PC-9 (cell line): ENCODE data around the gene INPP5A. TPM values are rescaled to one million over a fixed set of nuclear protein-coding genes. Genes with fewer than 3 reads are reported as not detected.

Experiments used
- BruUV-seq: library from RNA; stranded (reverse); fragments of 400-500 nt; replicated peaks from 2 replicates; lab custom pipeline; 2021; lab: Mats Ljungman, UMichigan
- CTCF ChIA-PET: fragments of 300-600 bp; sonication (Branson Sonifier 250); formaldehyde crosslinking; loops from one replicate; lab custom pipeline; 2022; ENCODE audit warnings: antibody characterized with exemption; lab: Charles Lee
- POLR2A ChIA-PET: fragments of 300-600 bp; sonication (Branson Sonifier 250); formaldehyde crosslinking; loops from one replicate; lab custom pipeline; 2022; ENCODE audit warnings: antibody characterized with exemption; ENCODE audit not compliant: unreplicated experiment; lab: Charles Lee
- DNase-seq, 2 experiments: peaks; one replicate each; pipeline versions ENCODE4 v3.0.0 to v3.0.0-alpha.2; 2015 to 2022; ENCODE audit warnings: mixed read lengths in 1 of 2
- H2AFZ ChIP-seq: fragments of 200-600 bp; sonication (generic); 2 replicates; pipeline ENCODE4 v1.8.1; 2017; ENCODE audit warnings: antibody characterized with exemption
- H3F3A ChIP-seq: fragments of 200-600 bp; sonication (generic); 2 replicates; pipeline ENCODE4 v1.8.1; 2017; ENCODE audit warnings: antibody characterized with exemption, mild to moderate bottlenecking, low read depth; ENCODE audit not compliant: insufficient read depth
- H3K27ac ChIP-seq: fragments of 200-600 bp; sonication (generic); 2 replicates; pipeline ENCODE4 v1.6.1; 2016; ENCODE audit warnings: mixed run types
- H3K27me3 ChIP-seq: fragments of 200-600 bp; sonication (generic); 2 replicates; pipeline ENCODE4 v1.6.1; 2016; ENCODE audit warnings: low read depth, mixed run types; ENCODE audit not compliant: insufficient read depth
- H3K36me3 ChIP-seq: fragments of 200-600 bp; sonication (generic); 2 replicates; pipeline ENCODE4 v1.6.1; 2016; ENCODE audit warnings: low read depth, mixed run types
- H3K4me1 ChIP-seq: fragments of 200-600 bp; sonication (generic); replicated peaks from 2 replicates; pipeline ENCODE4 v1.6.1; 2016; ENCODE audit warnings: mixed run types; ENCODE audit not compliant: insufficient read depth
- H3K4me2 ChIP-seq: fragments of 200-600 bp; sonication (generic); 2 replicates; pipeline ENCODE4 v1.6.1; 2017; ENCODE audit warnings: mixed run types
- H3K4me3 ChIP-seq: fragments of 200-600 bp; sonication (generic); 2 replicates; pipeline ENCODE4 v1.6.1; 2016; ENCODE audit warnings: mixed run types
- H3K79me2 ChIP-seq: fragments of 200-600 bp; sonication (generic); 2 replicates; pipeline ENCODE4 v1.6.1; 2017; ENCODE audit warnings: low read depth, mixed run types
- H3K9me2 ChIP-seq: fragments of 200-600 bp; sonication (generic); 2 replicates; pipeline ENCODE4 v1.8.1; 2017; ENCODE audit warnings: mild to moderate bottlenecking; ENCODE audit not compliant: insufficient read depth
- H3K9me3 ChIP-seq: fragments of 200-600 bp; sonication (generic); 2 replicates; pipeline ENCODE4 v1.8.1; 2016; ENCODE audit warnings: low read depth; ENCODE audit not compliant: insufficient read depth
- H4K20me1 ChIP-seq: fragments of 200-600 bp; sonication (generic); 2 replicates; pipeline ENCODE4 v1.8.1; 2017; ENCODE audit not compliant: insufficient read depth
- CTCF ChIP-seq: fragments of 200-600 bp; sonication (generic); conservative IDR thresholded peaks from 2 replicates; pipeline ENCODE4 v1.6.1; 2017; ENCODE audit warnings: mixed run types, antibody characterized with exemption, mild to moderate bottlenecking, moderate library complexity
- EZH2 ChIP-seq: fragments of 200-600 bp; sonication (generic); IDR thresholded peaks from 2 replicates; pipeline ENCODE4 v1.8.0; 2017; ENCODE audit warnings: antibody characterized with exemption, low read depth
- intact Hi-C: fragments of 100-400 bp; cut with micrococcal nuclease; formaldehyde crosslinking; loops from one replicate; pipeline ENCODE4 v1.10.0; 2022; ENCODE audit not compliant: unreplicated experiment
- total RNA-seq: library from RNA; stranded (reverse); gene quantifications from 2 replicates; pipeline ENCODE4 v1.2.3, GENCODE V29; 2021

The INPP5A gene
- total RNA-seq, 1 experiment from 2014 or later, result 18.4 TPM

GRCh38 chr10:132514821-132515520 is 22.6 kb upstream of the INPP5A start:
- ChIA-PET CTCF (no interaction called here), POLR2A (no interaction called here)
- BruUV-seq, result no TSS peak
- intact Hi-C loops, result loop anchor here (5.0 kb wide), 1 partner anchor 58 kb away; no protein-coding TSS in a partner anchor
- Histone ChIP-seq H3K9me3 (no peaks in the 10 kb centered on the region), H3K27ac (no peak overlapping the region), H2AFZ (no peak overlapping the region), H3K79me2 (no peaks in the 10 kb centered on the region), H3K4me1 (peaks cover 26% of the 10 kb centered on the region), H3K27me3 (no peaks in the 10 kb centered on the region), H3K9me2 (no peaks in the 10 kb centered on the region), H4K20me1 (no peaks in the 10 kb centered on the region), H3K4me3 (no peak overlapping the region), H3K4me2 (no peak overlapping the region), H3K36me3 (no peaks in the 10 kb centered on the region), H3F3A (peaks cover 17% of the 10 kb centered on the region)
- TF ChIP-seq EZH2 (no peak), CTCF (no peak)
- DNase-seq, result no peak

GRCh38 chr10:132515811-132516726 is 21.5 kb upstream of the INPP5A start:
- no peaks in the 10 kb centered on the region for H3K36me3 ChIP-seq
- POLR2A ChIA-PET, result interaction anchor here (0.6 to 0.7 kb wide), 2 partner anchors 95 to 480 kb away, joined by 4 to 8 read pairs; no protein-coding TSS in a partner anchor
- peaks cover 17% of the 10 kb centered on the region for H3F3A ChIP-seq
- H3K79me2 ChIP-seq, result no peaks in the 10 kb centered on the region
- no peaks in the 10 kb centered on the region for H3K27me3 ChIP-seq
- DNase-seq, result no peak
- H3K9me3 ChIP-seq, result no peaks in the 10 kb centered on the region
- H3K4me3 ChIP-seq, result no peak overlapping the region; the same call in 1 of the 2 replicates
- no peaks in the 10 kb centered on the region for H4K20me1 ChIP-seq
- peaks cover 26% of the 10 kb centered on the region for H3K4me1 ChIP-seq
- BruUV-seq, result TSS peak; percentile 65
- no peak overlapping the region for H2AFZ ChIP-seq
- no peak for TF ChIP-seq EZH2
- H3K27ac ChIP-seq, result peak overlapping the region; percentile 78; the same call in 1 of the 2 replicates
- peak overlapping the region; percentile 87 for H3K4me2 ChIP-seq
- H3K9me2 ChIP-seq, result no peaks in the 10 kb centered on the region
- CTCF ChIA-PET, result no interaction called here
- intact Hi-C loops, result loop anchor here (5.0 kb wide), 1 partner anchor 59 kb away; no protein-coding TSS in a partner anchor

GRCh38 chr10:132516771-132517725 is 20.5 kb upstream of the INPP5A start:
- intact Hi-C loops, result loop anchor here (1.0 to 5.0 kb wide), 3 partner anchors 16 to 60 kb away; no protein-coding TSS in a partner anchor
- no TSS peak for BruUV-seq
- Histone ChIP-seq H2AFZ (peak overlapping the region; percentile 46; the same call in 1 of the 2 replicates), H4K20me1 (no peaks in the 10 kb centered on the region), H3K27me3 (no peaks in the 10 kb centered on the region), H3K36me3 (no peaks in the 10 kb centered on the region), H3K4me2 (peak overlapping the region; percentile 87), H3K27ac (peak overlapping the region; percentile 78), H3K79me2 (no peaks in the 10 kb centered on the region), H3K4me3 (peak overlapping the region; percentile 30; the same call in 1 of the 2 replicates), H3K9me3 (no peaks in the 10 kb centered on the region), H3K4me1 (peaks cover 26% of the 10 kb centered on the region), H3F3A (peaks cover 17% of the 10 kb centered on the region), H3K9me2 (no peaks in the 10 kb centered on the region)
- TF ChIP-seq EZH2 (no peak), CTCF (no peak)
- ChIA-PET CTCF (no interaction called here), POLR2A (interaction anchor here (0.6 to 0.7 kb wide), 2 partner anchors 96 to 481 kb away, joined by 4 to 8 read pairs; no protein-coding TSS in a partner anchor)
- peak; percentile 79 to 86 for DNase-seq
